SK-N-MC (cell line): Measurements from ENCODE around the gene ARHGAP23.
A peak's percentile ranks its signal among the peaks of the same experiment; 100 is the strongest.

Experiments
- DNase-seq: peaks from one replicate; pipeline ENCODE4 v3.0.0-alpha.2; 2011; ENCODE audit warnings: low read depth, low spot score
- H3K27ac ChIP-seq: fragments of 200-600 bp; sonication (generic); 2 replicates; pipeline ENCODE4 v1.5.1; 2016; ENCODE audit warnings: mixed run types
- H3K36me3 ChIP-seq: fragments of 200-600 bp; sonication (generic); 2 replicates; pipeline ENCODE4 v1.6.1; 2017; ENCODE audit warnings: antibody characterized with exemption, low read length, mixed read lengths; ENCODE audit not compliant: insufficient read depth
- H3K4me3 ChIP-seq: fragments of 200-600 bp; sonication (generic); 2 replicates; pipeline ENCODE4 v1.5.1; 2016
- H3K9ac ChIP-seq: fragments of 200-600 bp; sonication (generic); 2 replicates; pipeline ENCODE4 v1.8.0; 2017; ENCODE audit warnings: mixed run types, mixed read lengths; ENCODE audit not compliant: insufficient read length
- H3K9me3 ChIP-seq: fragments of 200-600 bp; sonication (generic); 2 replicates; pipeline ENCODE4 v1.6.1; 2017; ENCODE audit warnings: low read depth, mild to moderate bottlenecking, antibody characterized with exemption, low read length, moderate library complexity, mixed read lengths
- EZH2 ChIP-seq: fragments of 200-600 bp; sonication (generic); IDR thresholded peaks from one replicate; pipeline ENCODE4 v1.6.1; 2017; ENCODE audit warnings: antibody characterized with exemption
- FOXP2 ChIP-seq: optimal IDR thresholded peaks from 2 replicates; pipeline ENCODE3; 2011; ENCODE audit warnings: mild to moderate bottlenecking, moderate library complexity; ENCODE audit not compliant: insufficient read depth; ENCODE audit errors: extremely low read length, control extremely low read depth
- POLR2AphosphoS5 ChIP-seq: IDR thresholded peaks from 2 replicates; pipeline ENCODE4 v1.6.1; 2012; ENCODE audit warnings: mild to moderate bottlenecking, low read depth, low read length, borderline replicate concordance

The ARHGAP23 gene

DNA sequence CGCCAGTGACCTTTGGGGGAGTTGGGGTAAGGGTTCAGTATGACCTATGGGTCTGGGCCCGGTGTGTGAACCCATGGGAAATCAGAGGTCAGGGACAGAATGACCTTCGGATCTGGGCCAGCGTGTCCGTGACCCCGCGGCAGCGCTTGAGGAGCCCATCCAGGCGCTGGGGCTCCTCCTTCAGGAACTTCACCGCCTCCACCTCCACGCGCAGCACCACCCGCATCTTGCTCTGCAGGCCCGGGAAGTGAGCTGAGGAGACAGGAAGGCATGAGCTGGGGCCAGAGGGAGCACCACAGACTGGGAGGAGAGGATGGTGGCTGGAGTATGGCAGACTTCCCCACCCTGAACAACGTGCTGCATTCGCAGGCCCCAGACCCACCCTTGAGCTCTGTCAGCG, 124.1 kb downstream of the ARHGAP23 start:
- Histone ChIP-seq H3K9me3 (no peaks in the 10 kb centered on the region), H3K9ac (no peak overlapping the region), H3K4me3 (no peak overlapping the region), H3K36me3 (no peaks in the 10 kb centered on the region), H3K27ac (no peak overlapping the region)
- DNase-seq = no peak
- TF ChIP-seq FOXP2 = no peak
- TF ChIP-seq EZH2 = no peak
- no peak for TF ChIP-seq POLR2AphosphoS5

DNA sequence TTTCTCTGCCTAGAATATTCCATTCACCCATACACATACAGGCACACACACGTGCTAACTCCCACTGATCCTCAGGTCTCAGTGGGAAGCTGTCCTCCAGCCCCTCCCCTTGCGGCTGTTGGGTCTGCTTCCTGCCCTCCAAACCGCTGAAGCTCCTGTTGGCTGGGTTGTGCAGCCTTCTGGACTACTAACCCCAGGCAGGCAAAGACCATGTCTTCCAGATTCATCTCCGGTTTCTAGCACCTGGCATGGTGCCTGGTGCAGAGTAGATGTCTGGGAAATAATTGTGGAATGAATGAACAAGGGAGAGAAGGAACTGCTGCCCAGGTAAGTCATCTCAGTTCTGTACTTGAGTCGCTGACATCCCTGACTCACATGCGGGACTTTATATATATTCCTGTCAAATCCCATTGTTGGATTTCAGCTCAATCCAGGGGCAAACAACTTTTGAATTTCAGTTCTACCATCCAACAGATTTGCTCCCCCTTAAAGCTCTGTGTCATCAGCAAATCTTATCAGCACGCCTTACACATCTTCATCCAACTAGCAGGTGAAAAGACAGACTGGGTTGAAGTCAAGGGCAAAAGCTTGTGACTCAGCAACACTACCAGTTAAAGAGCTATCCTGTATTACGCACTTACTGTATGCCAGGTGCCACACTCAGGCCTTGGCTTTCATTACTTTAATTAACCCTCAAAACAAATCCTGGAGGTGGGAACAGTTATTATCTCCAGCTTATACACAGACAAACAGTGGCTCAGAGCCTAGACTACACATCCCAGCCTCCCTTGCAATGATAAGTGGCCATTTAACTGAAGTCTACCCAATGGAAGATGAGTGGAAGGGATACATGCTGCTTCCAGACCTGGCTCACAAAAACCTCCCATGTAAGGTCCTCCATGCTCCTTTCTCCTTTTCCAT, 126.4 kb downstream of the ARHGAP23 start:
- Histone ChIP-seq H3K27ac (no peak overlapping the region), H3K36me3 (no peaks in the 10 kb centered on the region), H3K9ac (no peak overlapping the region), H3K4me3 (no peak overlapping the region), H3K9me3 (no peaks in the 10 kb centered on the region)
- TF ChIP-seq POLR2AphosphoS5 = no peak
- TF ChIP-seq FOXP2 = no peak
- no peak for TF ChIP-seq EZH2
- DNase-seq = no peak

DNA sequence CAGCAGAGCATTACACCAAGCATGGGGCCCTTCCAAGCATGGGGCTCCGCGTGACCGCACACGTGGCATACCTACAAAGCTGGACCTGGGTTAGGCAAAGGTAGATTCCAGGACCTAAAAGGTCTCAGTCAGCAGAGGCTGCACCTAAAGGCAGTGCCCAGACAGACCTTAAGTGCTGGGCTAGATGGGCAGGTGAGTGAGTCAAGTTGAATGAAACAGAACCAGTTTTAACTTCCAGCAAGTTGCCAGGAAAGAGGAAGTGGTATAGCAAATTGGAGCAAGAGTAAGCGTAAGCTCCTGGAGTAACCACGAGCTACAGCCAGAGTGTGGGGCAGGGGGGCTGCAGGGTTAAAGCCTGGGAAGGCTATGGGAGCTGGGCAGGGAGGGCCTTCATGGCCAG, 128.0 kb downstream of the ARHGAP23 start:
- no peaks in the 10 kb centered on the region for H3K9me3 ChIP-seq
- no peaks in the 10 kb centered on the region for H3K36me3 ChIP-seq
- H3K4me3 ChIP-seq = no peak overlapping the region
- DNase-seq = no peak
- no peak overlapping the region for H3K27ac ChIP-seq
- TF ChIP-seq EZH2 = no peak
- H3K9ac ChIP-seq = no peak overlapping the region

DNA sequence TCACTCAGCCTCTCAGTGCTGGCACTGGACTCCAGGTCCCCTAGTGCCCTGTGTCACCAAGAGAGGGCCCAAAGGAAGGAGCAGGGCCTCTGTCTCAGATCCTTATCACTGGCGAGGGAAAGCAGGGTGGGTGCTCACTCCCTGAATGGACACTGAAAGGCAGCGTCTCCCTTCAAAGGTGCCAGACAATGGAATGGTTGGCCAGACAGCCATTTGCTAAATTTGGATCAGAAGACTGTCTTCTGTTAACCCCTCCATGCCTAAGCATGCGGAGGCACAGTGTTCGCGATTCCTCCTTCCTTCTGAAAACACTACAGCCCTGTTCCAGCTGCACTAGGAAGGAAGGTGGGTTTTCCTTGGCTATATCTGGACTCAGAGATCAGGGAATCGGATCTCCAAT, 129.1 kb downstream of the ARHGAP23 start:
- TF ChIP-seq FOXP2 (no peak), EZH2 (no peak), POLR2AphosphoS5 (no peak)
- no peak for DNase-seq
- H3K9ac ChIP-seq = peak overlapping the region; percentile 14
- no peak overlapping the region for H3K27ac ChIP-seq
- no peaks in the 10 kb centered on the region for H3K9me3 ChIP-seq
- no peaks in the 10 kb centered on the region for H3K36me3 ChIP-seq
- H3K4me3 ChIP-seq = peak overlapping the region; percentile 75; the same call in 1 of the 2 replicates

DNA sequence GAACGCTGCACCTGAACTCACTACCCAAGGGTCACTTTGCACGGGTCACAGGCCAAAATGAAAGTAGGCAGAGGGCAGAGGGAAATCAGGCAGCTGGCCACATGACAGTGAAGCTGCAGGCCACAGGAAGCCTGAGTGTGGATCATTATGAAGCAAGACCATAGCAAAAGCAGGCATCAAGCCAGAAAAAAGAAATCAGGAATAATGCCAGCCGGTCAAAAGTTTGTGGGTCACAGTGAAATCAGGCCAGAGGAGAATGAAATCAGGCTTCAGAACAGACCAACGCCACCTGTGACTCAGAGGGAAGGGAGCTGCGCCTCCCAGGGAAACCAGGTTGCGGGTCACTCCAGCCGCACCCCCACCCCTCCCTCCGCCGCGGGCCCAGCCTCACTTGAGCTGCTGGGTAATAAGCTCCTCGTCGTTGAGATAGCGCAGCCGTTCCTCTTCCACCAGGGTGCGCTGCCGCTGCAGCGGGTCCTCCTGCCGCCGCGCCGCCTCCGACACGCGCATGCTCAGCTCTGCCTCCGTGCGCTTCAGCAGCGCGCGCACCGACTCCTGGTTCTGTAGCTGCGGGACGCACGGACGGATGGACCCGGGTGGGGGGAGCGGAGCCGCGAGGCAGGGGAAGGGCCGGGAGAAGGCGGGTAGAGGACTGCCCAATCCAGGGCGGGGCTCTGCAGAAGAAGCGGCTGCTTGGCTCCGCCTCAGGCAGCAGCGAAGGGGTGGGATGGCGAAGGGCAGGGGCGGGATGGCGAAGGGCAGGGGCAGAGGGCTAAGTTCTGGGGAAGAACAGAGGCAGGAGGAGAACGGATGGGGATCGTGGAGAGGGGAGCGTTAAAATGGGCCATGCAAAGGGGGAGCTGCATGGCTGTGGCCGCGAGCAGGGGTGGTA, 129.8 kb downstream of the ARHGAP23 start:
- no peak for DNase-seq
- TF ChIP-seq FOXP2 (peak; percentile 76), EZH2 (no peak), POLR2AphosphoS5 (peak; percentile 38; the same call in 1 of the 2 replicates)
- H3K27ac ChIP-seq = no peak overlapping the region
- peak overlapping the region; percentile 14 for H3K9ac ChIP-seq
- peak overlapping the region; percentile 75 for H3K4me3 ChIP-seq
- no peaks in the 10 kb centered on the region for H3K36me3 ChIP-seq
- H3K9me3 ChIP-seq = no peaks in the 10 kb centered on the region

DNA sequence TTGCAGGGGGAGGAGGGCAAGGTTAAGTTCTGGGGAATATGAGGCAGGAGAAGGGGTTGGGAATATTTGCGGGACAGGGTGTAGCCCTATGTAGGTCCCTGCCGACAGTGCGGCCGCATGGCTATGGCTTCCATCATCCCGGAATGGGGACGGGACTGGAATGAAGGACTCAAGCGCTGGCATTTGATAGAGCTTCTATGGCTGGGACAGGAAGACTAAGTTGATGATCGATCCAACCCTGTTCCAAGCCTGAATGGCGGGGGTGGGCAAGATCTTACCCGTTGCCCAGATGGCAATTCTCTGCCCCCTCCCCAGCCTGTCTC, 130.4 kb downstream of the ARHGAP23 start:
- no peak for DNase-seq
- no peak for TF ChIP-seq EZH2
- TF ChIP-seq FOXP2 = no peak
- no peak for TF ChIP-seq POLR2AphosphoS5
- Histone ChIP-seq H3K36me3 (no peaks in the 10 kb centered on the region), H3K27ac (no peak overlapping the region), H3K4me3 (peak overlapping the region; percentile 75), H3K9me3 (no peaks in the 10 kb centered on the region), H3K9ac (no peak overlapping the region)

DNA sequence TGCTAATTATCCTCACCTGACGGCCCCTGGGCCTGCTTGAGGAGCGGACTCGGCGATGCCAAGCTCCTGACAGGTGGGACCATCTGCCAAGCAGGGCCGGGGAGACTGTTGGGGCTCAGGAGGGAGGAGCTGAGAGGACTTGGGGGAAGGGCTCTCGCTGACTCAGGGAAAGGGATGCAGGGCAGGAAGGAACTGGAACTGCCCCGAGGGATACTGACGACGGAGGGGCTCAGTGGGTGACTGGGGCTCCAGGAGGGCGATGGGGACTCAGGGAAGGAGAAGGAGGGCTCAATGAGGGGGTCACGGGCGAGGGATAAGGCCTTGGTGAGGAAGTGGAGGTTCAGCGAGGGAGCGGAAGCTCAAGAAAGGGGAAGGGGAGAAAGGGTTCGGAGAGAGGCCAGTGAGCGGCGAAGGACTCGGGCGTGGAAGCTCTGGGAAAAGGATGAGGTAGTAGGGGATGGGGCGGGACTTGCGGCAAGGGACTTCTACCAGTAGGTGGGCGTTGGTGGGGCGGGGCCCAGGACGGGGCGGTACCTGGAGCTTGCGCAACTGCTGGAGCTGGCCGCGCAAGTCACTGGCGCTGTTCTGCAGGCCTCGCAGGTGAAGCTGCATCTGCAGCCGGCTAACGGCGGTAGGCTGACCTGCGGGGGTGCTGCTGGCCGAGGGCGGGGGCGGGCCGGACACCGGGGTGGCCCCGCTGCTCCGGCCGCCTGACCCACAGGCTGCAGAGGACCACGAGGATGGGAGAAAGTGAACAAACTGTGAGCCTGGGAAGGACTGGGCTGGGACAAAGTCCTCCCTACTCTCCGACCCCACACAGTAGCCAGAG, 131.0 kb downstream of the ARHGAP23 start:
- Histone ChIP-seq H3K27ac (no peak overlapping the region), H3K9me3 (no peaks in the 10 kb centered on the region), H3K9ac (no peak overlapping the region), H3K36me3 (no peaks in the 10 kb centered on the region), H3K4me3 (peak overlapping the region; percentile 75)
- no peak for TF ChIP-seq FOXP2
- TF ChIP-seq EZH2 = no peak
- TF ChIP-seq POLR2AphosphoS5 = peak; percentile 34; the same call in 1 of the 2 replicates
- DNase-seq = no peak

DNA sequence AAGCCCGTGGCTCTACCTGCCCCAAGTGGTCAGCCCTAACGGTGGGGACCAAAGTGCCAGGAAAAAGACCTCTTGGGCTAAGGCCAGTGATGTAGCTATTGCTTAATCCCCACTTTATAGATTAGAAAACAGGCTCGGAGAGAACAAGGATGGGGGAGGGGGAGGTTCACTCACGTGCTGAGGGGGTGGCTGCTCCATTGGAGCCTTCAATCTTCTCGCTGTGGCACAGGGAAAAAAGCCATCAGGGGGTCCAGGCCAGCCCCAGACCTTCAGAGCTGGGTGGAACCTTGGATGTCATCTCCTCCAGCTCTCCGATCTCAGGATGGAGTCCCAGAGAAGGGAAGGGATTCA, 131.6 kb downstream of the ARHGAP23 start:
- Histone ChIP-seq H3K36me3 (no peaks in the 10 kb centered on the region), H3K27ac (no peak overlapping the region), H3K9ac (no peak overlapping the region), H3K9me3 (no peaks in the 10 kb centered on the region), H3K4me3 (peak overlapping the region; percentile 75)
- TF ChIP-seq FOXP2 (no peak), EZH2 (no peak), POLR2AphosphoS5 (no peak)
- DNase-seq = no peak
